Breast epithelium (tissue), 3 donors: ENCODE results near the gene NDUFS1.

ENCODE experiments used
- CTCF ChIP-seq, 3 donors: fragments of 450-650 bp; IDR thresholded peaks; one replicate each; pipeline ENCODE4 v1.5.1; 2016 to 2017; ENCODE audit warnings: antibody characterized with exemption in 3 of 3, mild to moderate bottlenecking in 3 of 3, moderate library complexity in 3 of 3
- POLR2AphosphoS5 ChIP-seq, 3 donors: sonication (generic); formaldehyde crosslinking; IDR thresholded peaks; one replicate each; pipeline ENCODE4 v1.6.1; 2017; ENCODE audit warnings: antibody characterized with exemption in 3 of 3

GRCh38 chr2:206202446-206202845 is 43.2 kb upstream of the NDUFS1 start:
- TF ChIP-seq CTCF (IDR thresholded peaks at IDR 0.05) (no peak), POLR2AphosphoS5 (IDR thresholded peaks at IDR 0.05) (no peak)
